NCI-H1930 (cell line): Measurements from ENCODE around the gene OR52J3.

ENCODE experiments used
- DNase-seq, 2 experiments: peaks; one replicate each; lab custom pipeline; 2025; lab: John Stamatoyannopoulos, UW

The OR52J3 gene

GRCh38 chr11:5096011-5096410 is 49.7 kb downstream of the OR52J3 start:
- DNase-seq = no peak
